Measurements from ENCODE around the gene TMEM250.
"Not testable (repeated sequence)": the region's sequence is repeated elsewhere in the genome, so short reads cannot be mapped to it uniquely, and the experiment has no call there.

Gene TMEM250

GRCh38 chr9:136118320-136119060 lies at the start of gene TMEM250:
Gene TMEM250 (minus strand): TSS chr9:136118875. CDS start chr9:136116900, 1,975 bp downstream.
- peak; percentile 97 for DNase-seq (ENCODE audit: low read depth)

GRCh38 chr9:136163248-136163850 lies 44.7 kb upstream of the TMEM250 start:
- DNase-seq (ENCODE audit: low read depth), result no peak

GRCh38 chr9:136160995-136161610 lies 42.4 kb upstream of the TMEM250 start:
- DNase-seq (ENCODE audit: low read depth), result no peak

GRCh38 chr9:136160381-136160841 lies 41.7 kb upstream of the TMEM250 start:
- DNase-seq (ENCODE audit: low read depth), result no peak

- no peak for DNase-seq (ENCODE audit: low read depth)
Observed at GRCh38 chr9:136159851-136160250, 41.2 kb upstream of the TMEM250 start.

GRCh38 chr9:136157477-136158265 lies 39.0 kb upstream of the TMEM250 start:
- no peak for DNase-seq (ENCODE audit: low read depth)

GRCh38 chr9:136156209-136157120 lies 37.8 kb upstream of the TMEM250 start:
- no peak for DNase-seq (ENCODE audit: low read depth)

- DNase-seq (ENCODE audit: low read depth), result no peak
Observed at GRCh38 chr9:136155576-136155975, 36.9 kb upstream of the TMEM250 start.

GRCh38 chr9:136154943-136155342 lies 36.3 kb upstream of the TMEM250 start:
- no peak for DNase-seq (ENCODE audit: low read depth)

- no peak for DNase-seq (ENCODE audit: low read depth)
Observed at GRCh38 chr9:136153381-136154065, 34.8 kb upstream of the TMEM250 start.

- DNase-seq (ENCODE audit: low read depth), result no peak
Observed at GRCh38 chr9:136152931-136153330, 34.3 kb upstream of the TMEM250 start.

GRCh38 chr9:136152543-136152866 lies 33.8 kb upstream of the TMEM250 start:
- DNase-seq (ENCODE audit: low read depth), result no peak

- no peak for DNase-seq (ENCODE audit: low read depth)
Observed at GRCh38 chr9:136151848-136152542, 33.3 kb upstream of the TMEM250 start.

GRCh38 chr9:136151214-136151804 lies 32.6 kb upstream of the TMEM250 start:
- DNase-seq (ENCODE audit: low read depth), result no peak

GRCh38 chr9:136150664-136151213 lies 32.1 kb upstream of the TMEM250 start:
- DNase-seq (ENCODE audit: low read depth), result not testable (repeated sequence)

- no peak for DNase-seq (ENCODE audit: low read depth)
Observed at GRCh38 chr9:136149853-136150252, 31.2 kb upstream of the TMEM250 start.

GRCh38 chr9:136149337-136149736 lies 30.7 kb upstream of the TMEM250 start:
- DNase-seq (ENCODE audit: low read depth), result no peak

GRCh38 chr9:136148766-136149165 lies 30.1 kb upstream of the TMEM250 start:
- no peak for DNase-seq (ENCODE audit: low read depth)
